Measurements from ENCODE around the gene SLC25A51.
A peak's percentile ranks its signal among the peaks of the same experiment; 100 is the strongest.
"Not testable (repeated sequence)": the region's sequence is repeated elsewhere in the genome, so short reads cannot be mapped to it uniquely, and the experiment has no call there.

SLC25A51 gene

GRCh38 chr9:37919246-37919955 lies 15.5 kb upstream of the SLC25A51 start:
- no peak for DNase-seq

GRCh38 chr9:37918665-37919170 lies 14.8 kb upstream of the SLC25A51 start:
- DNase-seq: no peak

- DNase-seq: no peak
Observed at GRCh38 chr9:37917801-37918664, 14.1 kb upstream of the SLC25A51 start.

GRCh38 chr9:37917313-37917731 lies 13.4 kb upstream of the SLC25A51 start:
- DNase-seq: no peak

- no peak for DNase-seq
Observed at GRCh38 chr9:37916471-37917312, 12.8 kb upstream of the SLC25A51 start.

- DNase-seq: no peak
Observed at GRCh38 chr9:37915911-37916470, 12.1 kb upstream of the SLC25A51 start.

- DNase-seq: no peak
Observed at GRCh38 chr9:37914701-37915358, 10.9 kb upstream of the SLC25A51 start.

GRCh38 chr9:37914154-37914551 lies 10.2 kb upstream of the SLC25A51 start:
- no peak for DNase-seq

GRCh38 chr9:37913480-37914153 lies 9.7 kb upstream of the SLC25A51 start:
- peak; percentile 77 to 87 for DNase-seq

GRCh38 chr9:37911271-37911681 lies 7.3 kb upstream of the SLC25A51 start:
- DNase-seq: no peak

- no peak for DNase-seq
Observed at GRCh38 chr9:37910271-37910670, 6.3 kb upstream of the SLC25A51 start.

- not testable (repeated sequence) for DNase-seq
Observed at GRCh38 chr9:37909836-37910235, 5.9 kb upstream of the SLC25A51 start.

GRCh38 chr9:37909326-37909725 lies 5.4 kb upstream of the SLC25A51 start:
- no peak for DNase-seq

GRCh38 chr9:37908698-37909186 lies 4.8 kb upstream of the SLC25A51 start:
- peak; percentile 93 to 96 for DNase-seq

- no peak for DNase-seq
Observed at GRCh38 chr9:37908283-37908682, 4.4 kb upstream of the SLC25A51 start.

- DNase-seq: no peak
Observed at GRCh38 chr9:37906312-37907239, 2.6 kb upstream of the SLC25A51 start.

GRCh38 chr9:37905776-37906175 lies 1.8 kb upstream of the SLC25A51 start:
- no peak for DNase-seq

GRCh38 chr9:37905131-37905505 lies 1.2 kb upstream of the SLC25A51 start:
- no peak for DNase-seq

GRCh38 chr9:37904445-37905130 lies 661 bp upstream of the SLC25A51 start:
- no peak for DNase-seq

Measured in AML-193 (cell line).